ENCODE results near the gene TIMM10.

TIMM10 gene

DNA sequence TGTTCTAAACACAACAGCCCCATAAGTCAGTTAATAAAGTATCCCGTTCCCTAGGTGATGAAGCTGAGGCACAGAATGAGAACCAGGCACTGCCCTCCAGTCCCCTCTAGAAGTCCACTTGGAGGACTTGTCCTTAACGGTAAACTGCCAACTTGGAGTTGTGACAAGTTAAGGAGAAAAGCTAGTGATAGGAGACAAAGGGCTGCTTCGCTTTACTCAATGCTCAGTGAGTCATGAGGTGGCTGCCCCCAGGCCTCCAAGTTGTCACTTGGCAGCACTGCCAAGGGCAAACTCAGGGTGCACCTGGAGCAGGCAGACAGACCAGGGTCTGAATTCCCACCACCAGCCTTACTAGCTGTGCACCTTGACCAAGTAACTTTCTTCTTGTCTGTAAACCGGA lies 28.6 kb downstream of the TIMM10 start:
- 90% methylated on average over 4 of the region's 4 CpGs for WGBS
- H4K8ac ChIP-seq (ENCODE audit: low read length) = no peak overlapping the region
- H3K9me3 ChIP-seq (ENCODE audit: control insufficient read depth, low read length) = no peaks in the 10 kb centered on the region
- H2BK120ac ChIP-seq (ENCODE audit: low read depth, low read length) = no peak overlapping the region
- H3K4me3 ChIP-seq (ENCODE audit: insufficient read depth in 1 of 2, low read depth in 1 of 2, low read length in 2 of 2) = no peak overlapping the region
- no peak overlapping the region for H3K4ac ChIP-seq (ENCODE audit: low read depth in 1 of 2, low read length in 2 of 2)
- H3K23ac ChIP-seq (ENCODE audit: low read length in 2 of 2) = no peak overlapping the region
- H3K27me3 ChIP-seq (ENCODE audit: control insufficient read depth in 1 of 2, insufficient read depth in 1 of 2, low read length in 2 of 2) = no peaks in the 10 kb centered on the region
- H3K4me1 ChIP-seq (ENCODE audit: control insufficient read depth, insufficient read depth, low read depth, low read length) = peaks cover 5% of the 10 kb centered on the region
- H3K18ac ChIP-seq (ENCODE audit: low read depth in 1 of 2, low read length in 2 of 2) = no peak overlapping the region
- H2BK12ac ChIP-seq (ENCODE audit: low read length in 2 of 2) = no peak overlapping the region
- H3K9ac ChIP-seq (ENCODE audit: low read length) = no peak overlapping the region
- peaks cover 0 to 28% of the 10 kb centered on the region in 2 experiments for H3K36me3 ChIP-seq (ENCODE audit: control insufficient read depth in 1 of 2, insufficient read depth in 2 of 2, low read depth in 1 of 2, low read length in 2 of 2)
- H4K91ac ChIP-seq (ENCODE audit: low read length) = no peak overlapping the region
- H2BK5ac ChIP-seq (ENCODE audit: low read depth, low read length, poor library complexity, severe bottlenecking) = no peak overlapping the region
- no peak overlapping the region for H2BK15ac ChIP-seq (ENCODE audit: low read depth, poor library complexity, severe bottlenecking)
- no peak overlapping the region for H3K4me2 ChIP-seq (ENCODE audit: low read length, poor library complexity, severe bottlenecking)
- no peak overlapping the region for H2AK5ac ChIP-seq (ENCODE audit: low read length, severe bottlenecking)
- no peak overlapping the region for H3K14ac ChIP-seq (ENCODE audit: low read length in 2 of 2)
- DNase-seq = no peak
- no peak overlapping the region for H2AFZ ChIP-seq (ENCODE audit: low read depth, low read length)
- H3K27ac ChIP-seq (ENCODE audit: low read length, poor library complexity, severe bottlenecking) = no peak overlapping the region
- H3K79me1 ChIP-seq (replicated peaks; ENCODE audit: low read length, poor library complexity, severe bottlenecking) = peaks cover 2% of the 10 kb centered on the region

GRCh38 chr11:57500926-57501325 lies 29.6 kb downstream of the TIMM10 start:
- H3K9me3 ChIP-seq (ENCODE audit: control insufficient read depth, low read length) = no peaks in the 10 kb centered on the region
- no peaks in the 10 kb centered on the region for H3K27me3 ChIP-seq (ENCODE audit: control insufficient read depth in 1 of 2, insufficient read depth in 1 of 2, low read length in 2 of 2)
- no peak overlapping the region for H3K4me2 ChIP-seq (ENCODE audit: low read length, poor library complexity, severe bottlenecking)
- H4K91ac ChIP-seq (ENCODE audit: low read length) = peak overlapping the region; percentile 10
- H3K23ac ChIP-seq (ENCODE audit: low read length in 2 of 2) = no peak overlapping the region
- H3K14ac ChIP-seq (ENCODE audit: low read length in 2 of 2) = no peak overlapping the region
- DNase-seq = no peak
- no peak overlapping the region for H3K27ac ChIP-seq (ENCODE audit: low read length, poor library complexity, severe bottlenecking)
- no peak overlapping the region for H3K4ac ChIP-seq (ENCODE audit: low read depth in 1 of 2, low read length in 2 of 2)
- H3K36me3 ChIP-seq (ENCODE audit: control insufficient read depth in 1 of 2, insufficient read depth in 2 of 2, low read depth in 1 of 2, low read length in 2 of 2) = peaks cover 0 to 27% of the 10 kb centered on the region in 2 experiments
- no peak overlapping the region for H2BK5ac ChIP-seq (ENCODE audit: low read depth, low read length, poor library complexity, severe bottlenecking)
- H2BK120ac ChIP-seq (ENCODE audit: low read depth, low read length) = no peak overlapping the region
- peaks cover 5% of the 10 kb centered on the region for H3K4me1 ChIP-seq (ENCODE audit: control insufficient read depth, insufficient read depth, low read depth, low read length)
- whole genome bisulfite sequencing = 97% methylated on average over 13 of the region's 15 CpGs
- H3K79me1 ChIP-seq (replicated peaks; ENCODE audit: low read length, poor library complexity, severe bottlenecking) = peaks cover 2% of the 10 kb centered on the region
- no peak overlapping the region for H3K4me3 ChIP-seq (ENCODE audit: insufficient read depth in 1 of 2, low read depth in 1 of 2, low read length in 2 of 2)
- no peak overlapping the region for H2AK5ac ChIP-seq (ENCODE audit: low read length, severe bottlenecking)
- no peak overlapping the region for H3K9ac ChIP-seq (ENCODE audit: low read length)
- H2BK12ac ChIP-seq (ENCODE audit: low read length in 2 of 2) = no peak overlapping the region
- H3K18ac ChIP-seq (ENCODE audit: low read depth in 1 of 2, low read length in 2 of 2) = no peak overlapping the region
- H4K8ac ChIP-seq (ENCODE audit: low read length) = no peak overlapping the region
- no peak overlapping the region for H2BK15ac ChIP-seq (ENCODE audit: low read depth, poor library complexity, severe bottlenecking)
- H2AFZ ChIP-seq (ENCODE audit: low read depth, low read length) = no peak overlapping the region

GRCh38 chr11:57500515-57500914 lies 30.0 kb downstream of the TIMM10 start:
- DNase-seq = no peak
- Histone ChIP-seq H3K23ac (ENCODE audit: low read length in 2 of 2) (no peak overlapping the region), H3K4me1 (ENCODE audit: control insufficient read depth, insufficient read depth, low read depth, low read length) (peaks cover 5% of the 10 kb centered on the region), H2BK5ac (ENCODE audit: low read depth, low read length, poor library complexity, severe bottlenecking) (no peak overlapping the region), H3K4ac (ENCODE audit: low read depth in 1 of 2, low read length in 2 of 2) (no peak overlapping the region), H2AFZ (ENCODE audit: low read depth, low read length) (no peak overlapping the region), H4K8ac (ENCODE audit: low read length) (no peak overlapping the region), H2BK12ac (ENCODE audit: low read length in 2 of 2) (no peak overlapping the region), H3K36me3 (ENCODE audit: control insufficient read depth in 1 of 2, insufficient read depth in 2 of 2, low read depth in 1 of 2, low read length in 2 of 2) (peaks cover 0 to 31% of the 10 kb centered on the region in 2 experiments), H3K79me1 (replicated peaks; ENCODE audit: low read length, poor library complexity, severe bottlenecking) (peaks cover 2% of the 10 kb centered on the region), H3K18ac (ENCODE audit: low read depth in 1 of 2, low read length in 2 of 2) (no peak overlapping the region), H3K27ac (ENCODE audit: low read length, poor library complexity, severe bottlenecking) (no peak overlapping the region), H2BK120ac (ENCODE audit: low read depth, low read length) (no peak overlapping the region), H3K14ac (ENCODE audit: low read length in 2 of 2) (no peak overlapping the region), H3K4me3 (ENCODE audit: insufficient read depth in 1 of 2, low read depth in 1 of 2, low read length in 2 of 2) (no peak overlapping the region), H4K91ac (ENCODE audit: low read length) (peak overlapping the region; percentile 28), H2AK5ac (ENCODE audit: low read length, severe bottlenecking) (no peak overlapping the region), H3K4me2 (ENCODE audit: low read length, poor library complexity, severe bottlenecking) (no peak overlapping the region), H3K27me3 (ENCODE audit: control insufficient read depth in 1 of 2, insufficient read depth in 1 of 2, low read length in 2 of 2) (no peaks in the 10 kb centered on the region), H3K9me3 (ENCODE audit: control insufficient read depth, low read length) (no peaks in the 10 kb centered on the region), H3K9ac (ENCODE audit: low read length) (no peak overlapping the region), H2BK15ac (ENCODE audit: low read depth, poor library complexity, severe bottlenecking) (no peak overlapping the region)
- WGBS = 88% methylated on average over 8 of the region's 8 CpGs

- H3K27ac ChIP-seq (ENCODE audit: low read length, poor library complexity, severe bottlenecking) = no peak overlapping the region
- no peak overlapping the region for H3K4ac ChIP-seq (ENCODE audit: low read depth in 1 of 2, low read length in 2 of 2)
- 48% methylated on average over 11 of the region's 12 CpGs for WGBS
- H3K9ac ChIP-seq (ENCODE audit: low read length) = peak overlapping the region; percentile 62
- H4K91ac ChIP-seq (ENCODE audit: low read length) = peak overlapping the region; percentile 46
- no peak overlapping the region for H2AK5ac ChIP-seq (ENCODE audit: low read length, severe bottlenecking)
- peaks cover 2% of the 10 kb centered on the region for H3K79me1 ChIP-seq (replicated peaks; ENCODE audit: low read length, poor library complexity, severe bottlenecking)
- H2BK15ac ChIP-seq (ENCODE audit: low read depth, poor library complexity, severe bottlenecking) = no peak overlapping the region
- H3K14ac ChIP-seq (ENCODE audit: low read length in 2 of 2) = no peak overlapping the region
- H3K27me3 ChIP-seq (ENCODE audit: control insufficient read depth in 1 of 2, insufficient read depth in 1 of 2, low read length in 2 of 2) = no peaks in the 10 kb centered on the region
- H3K23ac ChIP-seq (ENCODE audit: low read length in 2 of 2) = no peak overlapping the region
- H3K9me3 ChIP-seq (ENCODE audit: control insufficient read depth, low read length) = no peaks in the 10 kb centered on the region
- H3K36me3 ChIP-seq (ENCODE audit: control insufficient read depth in 1 of 2, insufficient read depth in 2 of 2, low read depth in 1 of 2, low read length in 2 of 2) = peaks cover 0 to 31% of the 10 kb centered on the region in 2 experiments
- H2BK12ac ChIP-seq (ENCODE audit: low read length in 2 of 2) = no peak overlapping the region
- H3K4me3 ChIP-seq (ENCODE audit: insufficient read depth in 1 of 2, low read depth in 1 of 2, low read length in 2 of 2) = peak overlapping the region; percentile 36 to 62
- H3K18ac ChIP-seq (ENCODE audit: low read depth in 1 of 2, low read length in 2 of 2) = peak overlapping the region; percentile 6 to 29
- H4K8ac ChIP-seq (ENCODE audit: low read length) = peak overlapping the region; percentile 5
- H3K4me1 ChIP-seq (ENCODE audit: control insufficient read depth, insufficient read depth, low read depth, low read length) = peaks cover 5% of the 10 kb centered on the region
- H2BK5ac ChIP-seq (ENCODE audit: low read depth, low read length, poor library complexity, severe bottlenecking) = no peak overlapping the region
- H3K4me2 ChIP-seq (ENCODE audit: low read length, poor library complexity, severe bottlenecking) = peak overlapping the region; percentile 81
- no peak overlapping the region for H2AFZ ChIP-seq (ENCODE audit: low read depth, low read length)
- H2BK120ac ChIP-seq (ENCODE audit: low read depth, low read length) = no peak overlapping the region
- no peak for DNase-seq
Measured at GRCh38 chr11:57499983-57500461, 30.5 kb downstream of the TIMM10 start.

All from mesenchymal stem cell (in vitro differentiated cells and primary cell).